Body of pancreas (tissue), 4 donors: ENCODE results near the gene PRDM10. TPM values are rescaled to one million over a fixed set of nuclear protein-coding genes. Genes with fewer than 3 reads are reported as not detected.

Experiments used
- ATAC-seq: fragments of 150-250 bp; one replicate; pipeline ENCODE4 v1.9.1; 2016
- DNase-seq, 4 donors: peaks; one replicate each; pipeline ENCODE4 v3.0.0-alpha.2; 2019
- H3K27ac ChIP-seq, 4 donors: fragments of 200-600 bp; sonication (generic); 1 replicate in 3 of 4; 2 replicates in 1 of 4; pipeline versions ENCODE4 v1.5.1 to v1.6.1; 2016 to 2019; ENCODE audit warnings: mild to moderate bottlenecking in 1 of 4, mixed read lengths in 1 of 4, moderate library complexity in 1 of 4
- H3K27me3 ChIP-seq, 2 donors: fragments of 200-600 bp; sonication (generic); one replicate each; pipeline ENCODE4 v1.6.0; 2016; ENCODE audit warnings: mild to moderate bottlenecking in 1 of 2
- H3K36me3 ChIP-seq, 2 donors: fragments of 200-600 bp; sonication (generic); replicated peaks in 1 of 2; 2 replicates each; pipeline ENCODE4 v1.5.1; 2016; ENCODE audit warnings: low read depth in 2 of 2; ENCODE audit not compliant: insufficient read depth in 1 of 2
- H3K4me1 ChIP-seq: fragments of 200-600 bp; sonication (generic); one replicate; pipeline ENCODE4 v1.6.0; 2016
- H3K4me3 ChIP-seq, 2 donors: fragments of 200-600 bp; sonication (generic); 1 replicate in 1 of 2; 2 replicates in 1 of 2; pipeline ENCODE4 v1.5.1; 2016 to 2019
- H3K9me3 ChIP-seq, 3 donors: fragments of 200-600 bp; sonication (generic); 1 replicate in 2 of 3; 2 replicates in 1 of 3; pipeline ENCODE4 v1.5.1; 2016
- POLR2A ChIP-seq, 3 donors: fragments of 450-650 bp; IDR thresholded peaks; one replicate each; pipeline ENCODE4 v1.6.1; 2016; ENCODE audit warnings: antibody characterized with exemption in 3 of 3, mild to moderate bottlenecking in 2 of 3
- WGBS, 2 donors: methylation state at CpG; one replicate each; pipeline ENCODE4 v1.1.5; 2017; 5-methylcytosine and 5-hydroxymethylcytosine counted together
- intact Hi-C: fragments of 100-400 bp; cut with DNase I; formaldehyde crosslinking; loops from one replicate; pipeline ENCODE4 v1.15.1; 2023
- total RNA-seq, 2 donors: library from RNA; depleted of rRNA; stranded (reverse); fragments of >200 nt; gene quantifications; one replicate each; pipeline ENCODE4 v1.1.0, GENCODE V29; 2016
- TF ChIP-seq, protein P1 (sequence below), 7 experiments: fragments of 450-650 bp in 4 of 7; fragments of 200-600 bp in 3 of 7; sonication (generic) in 3 of 7; IDR thresholded peaks; one replicate each; pipeline ENCODE4 v1.5.1; 2016 to 2019; ENCODE audit warnings: antibody characterized with exemption in 7 of 7

Gene PRDM10
- total RNA-seq, 2 donors from 2014 or later = 4.7 to 14.5 TPM

DNA sequence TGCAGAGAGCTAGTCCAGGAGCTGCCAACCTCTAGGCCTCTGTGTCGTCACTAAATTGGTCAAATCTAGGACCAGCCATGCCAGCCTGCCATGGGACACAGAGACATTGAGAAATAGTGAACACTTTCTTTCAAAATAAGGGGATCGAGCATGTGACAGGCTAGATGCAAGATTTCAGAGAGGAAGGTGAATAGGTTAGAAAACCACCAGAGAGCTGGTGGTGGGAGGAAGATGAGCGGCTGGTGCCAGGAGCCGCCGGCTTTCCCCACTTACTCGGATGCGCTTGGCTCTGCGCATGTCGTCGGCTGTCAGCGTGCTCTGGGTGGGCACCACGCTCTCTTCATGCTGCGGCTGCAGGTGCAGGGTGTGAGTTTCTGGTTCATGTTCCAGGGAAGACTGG is 71.9 kb downstream of the PRDM10 start:
- Histone ChIP-seq H3K9me3 (no peaks in the 10 kb centered on the region), H3K4me3 (no peak overlapping the region), H3K36me3 (no peaks in the 10 kb centered on the region), H3K27ac (no peak overlapping the region), H3K27me3 (no peaks in the 10 kb centered on the region), H3K4me1 (no peaks in the 10 kb centered on the region)
- ATAC-seq (no peak), DNase-seq (no peak)
- intact Hi-C loops = no loop called here
- TF ChIP-seq POLR2A (IDR thresholded peaks at IDR 0.05) = no peak
- TF ChIP-seq, protein P1, sequence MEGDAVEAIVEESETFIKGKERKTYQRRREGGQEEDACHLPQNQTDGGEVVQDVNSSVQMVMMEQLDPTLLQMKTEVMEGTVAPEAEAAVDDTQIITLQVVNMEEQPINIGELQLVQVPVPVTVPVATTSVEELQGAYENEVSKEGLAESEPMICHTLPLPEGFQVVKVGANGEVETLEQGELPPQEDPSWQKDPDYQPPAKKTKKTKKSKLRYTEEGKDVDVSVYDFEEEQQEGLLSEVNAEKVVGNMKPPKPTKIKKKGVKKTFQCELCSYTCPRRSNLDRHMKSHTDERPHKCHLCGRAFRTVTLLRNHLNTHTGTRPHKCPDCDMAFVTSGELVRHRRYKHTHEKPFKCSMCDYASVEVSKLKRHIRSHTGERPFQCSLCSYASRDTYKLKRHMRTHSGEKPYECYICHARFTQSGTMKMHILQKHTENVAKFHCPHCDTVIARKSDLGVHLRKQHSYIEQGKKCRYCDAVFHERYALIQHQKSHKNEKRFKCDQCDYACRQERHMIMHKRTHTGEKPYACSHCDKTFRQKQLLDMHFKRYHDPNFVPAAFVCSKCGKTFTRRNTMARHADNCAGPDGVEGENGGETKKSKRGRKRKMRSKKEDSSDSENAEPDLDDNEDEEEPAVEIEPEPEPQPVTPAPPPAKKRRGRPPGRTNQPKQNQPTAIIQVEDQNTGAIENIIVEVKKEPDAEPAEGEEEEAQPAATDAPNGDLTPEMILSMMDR (IDR thresholded peaks at IDR 0.05) = no peak
- WGBS, 2 donors = 88 to 94% methylated on average over 12 to 13 of the region's 13 CpGs

- Histone ChIP-seq H3K4me1 (no peaks in the 10 kb centered on the region), H3K27me3 (no peaks in the 10 kb centered on the region), H3K4me3 (no peak overlapping the region), H3K9me3 (no peaks in the 10 kb centered on the region), H3K36me3 (no peaks in the 10 kb centered on the region), H3K27ac (no peak overlapping the region)
- no peak for DNase-seq
- intact Hi-C loops = no loop called here
- TF ChIP-seq, protein P1 (IDR thresholded peaks at IDR 0.05) = no peak
- no peak for TF ChIP-seq POLR2A (IDR thresholded peaks at IDR 0.05)
- ATAC-seq = no peak
- WGBS, 2 donors = 75 to 79% methylated on average over 6 of the region's 6 CpGs
Observed at GRCh38 chr11:129930296-129930695, 72.3 kb downstream of the PRDM10 start.

GRCh38 chr11:129929721-129930120 is 72.9 kb downstream of the PRDM10 start:
- H3K4me3 ChIP-seq = no peak overlapping the region
- H3K27me3 ChIP-seq = no peaks in the 10 kb centered on the region
- H3K27ac ChIP-seq = no peak overlapping the region
- DNase-seq = no peak
- intact Hi-C loops = loop anchor here (5.0 kb wide), 1 partner anchor 203 kb away; no protein-coding TSS in a partner anchor
- no peak for ATAC-seq
- H3K4me1 ChIP-seq = no peaks in the 10 kb centered on the region
- TF ChIP-seq POLR2A (IDR thresholded peaks at IDR 0.05) = no peak
- TF ChIP-seq, protein P1 (IDR thresholded peaks at IDR 0.05) = no peak
- no peaks in the 10 kb centered on the region for H3K36me3 ChIP-seq
- WGBS, 2 donors = 74 to 75% methylated on average over 2 of the region's 2 CpGs
- no peaks in the 10 kb centered on the region for H3K9me3 ChIP-seq

DNA sequence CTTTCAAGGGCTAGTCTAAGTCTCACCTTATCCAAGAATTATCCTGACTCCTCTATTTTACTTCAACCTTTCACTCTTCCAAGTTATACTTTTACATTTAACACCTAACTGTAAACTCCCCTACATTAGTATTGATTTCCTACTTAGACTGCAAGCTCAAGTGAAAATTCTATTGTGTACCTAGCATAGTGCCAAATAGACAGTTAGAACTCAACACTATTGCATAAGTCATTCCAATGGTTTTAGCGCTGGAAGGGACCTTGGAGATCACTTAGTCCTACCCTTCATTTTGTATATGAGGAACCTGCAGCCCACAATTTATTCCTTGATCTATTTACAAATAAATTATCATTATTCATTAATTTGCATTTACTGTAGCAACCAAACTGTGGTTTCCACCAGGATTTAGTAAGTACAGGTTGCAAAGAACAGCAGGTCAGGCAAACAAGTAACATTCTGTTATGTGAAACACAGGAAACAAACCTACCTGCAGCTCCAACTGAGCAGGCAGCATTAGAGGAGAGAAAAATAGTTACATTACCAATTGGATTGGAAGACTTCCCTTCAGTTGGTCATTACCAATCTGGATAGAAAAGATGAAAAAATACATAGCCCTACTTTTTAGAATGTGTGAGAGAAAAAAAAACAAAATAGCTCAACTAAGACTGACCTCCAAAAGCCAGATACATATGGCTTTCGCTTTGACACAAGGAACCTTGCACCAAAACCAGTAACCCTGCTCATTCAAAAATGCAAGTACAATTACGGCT is 73.5 kb downstream of the PRDM10 start:
- TF ChIP-seq, protein P1 (IDR thresholded peaks at IDR 0.05) = no peak
- TF ChIP-seq POLR2A (IDR thresholded peaks at IDR 0.05) = no peak
- WGBS, 2 donors = 89 to 90% methylated on average over 3 of the region's 3 CpGs
- Histone ChIP-seq H3K36me3 (no peaks in the 10 kb centered on the region), H3K4me1 (no peaks in the 10 kb centered on the region), H3K27ac (no peak overlapping the region), H3K9me3 (no peaks in the 10 kb centered on the region), H3K27me3 (no peaks in the 10 kb centered on the region), H3K4me3 (no peak overlapping the region)
- no peak for ATAC-seq
- intact Hi-C loops = loop anchor here (5.0 kb wide), 1 partner anchor 203 kb away; no protein-coding TSS in a partner anchor
- no peak for DNase-seq

- Histone ChIP-seq H3K4me1 (no peaks in the 10 kb centered on the region), H3K27me3 (no peaks in the 10 kb centered on the region), H3K9me3 (no peaks in the 10 kb centered on the region), H3K36me3 (no peaks in the 10 kb centered on the region), H3K27ac (no peak overlapping the region), H3K4me3 (no peak overlapping the region)
- TF ChIP-seq POLR2A (IDR thresholded peaks at IDR 0.05) = no peak
- TF ChIP-seq, protein P1 (IDR thresholded peaks at IDR 0.05) = no peak
- WGBS, 2 donors = 86 to 89% methylated on average over 5 of the region's 5 CpGs
- DNase-seq (no peak), ATAC-seq (no peak)
- intact Hi-C loops = no loop called here
Observed at GRCh38 chr11:129922674-129923073, 80.0 kb downstream of the PRDM10 start.
